Erythroblast (primary cell): ENCODE measurements around the gene CINP.

Experiments
- GATA1 ChIP-seq: IDR thresholded peaks from 2 replicates; pipeline ENCODE4 v1.6.1; 2011; ENCODE audit warnings: low read depth, mild to moderate bottlenecking, control low read depth, low read length, moderate library complexity
- POLR2A ChIP-seq: IDR thresholded peaks from 2 replicates; pipeline ENCODE4 v1.6.1; 2011; ENCODE audit warnings: mild to moderate bottlenecking, low read length

- TF ChIP-seq POLR2A (no peak), GATA1 (no peak)
Measured at GRCh38 chr14:102407258-102407657, 44.6 kb upstream of the CINP start.
